Ascending aorta (tissue), 2 donors: ENCODE results near the gene PTPRN2. TPM values are rescaled to one million over a fixed set of nuclear protein-coding genes. Genes with fewer than 3 reads are reported as not detected.

Experiments
- DNase-seq, 2 donors: peaks; one replicate each; pipeline ENCODE4 v3.0.0-alpha.2; 2019; ENCODE audit warnings: low spot score in 2 of 2
- H3K27ac ChIP-seq, 2 donors: fragments of 200-600 bp; sonication (generic); one replicate each; pipeline ENCODE4 v1.5.1; 2016 to 2017; ENCODE audit warnings: mild to moderate bottlenecking in 1 of 2
- H3K27me3 ChIP-seq: fragments of 200-600 bp; sonication (generic); one replicate; pipeline ENCODE4 v1.5.1; 2017
- H3K36me3 ChIP-seq, 2 donors: fragments of 200-600 bp; sonication (generic); one replicate each; pipeline ENCODE4 v1.5.1; 2016
- H3K4me1 ChIP-seq, 2 donors: fragments of 200-600 bp; sonication (generic); one replicate each; pipeline ENCODE4 v1.5.1; 2016 to 2017; ENCODE audit warnings: mild to moderate bottlenecking in 1 of 2
- H3K4me3 ChIP-seq, 2 donors: fragments of 200-600 bp; sonication (generic); one replicate each; pipeline ENCODE4 v1.5.1; 2016 to 2017; ENCODE audit warnings: mild to moderate bottlenecking in 1 of 2
- H3K9me3 ChIP-seq, 2 donors: fragments of 200-600 bp; sonication (generic); one replicate each; pipeline ENCODE4 v1.5.1; 2016
- CTCF ChIP-seq, 3 experiments: fragments of 200-600 bp in 2 of 3; fragments of 450-650 bp in 1 of 3; sonication (generic) in 2 of 3; IDR thresholded peaks; one replicate each; pipeline ENCODE4 v1.5.1; 2016 to 2019; ENCODE audit warnings: antibody characterized with exemption in 3 of 3, mild to moderate bottlenecking in 1 of 3, moderate library complexity in 1 of 3
- intact Hi-C: fragments of 100-400 bp; cut with DNase I; formaldehyde crosslinking; loops from one replicate; pipeline ENCODE4 v1.15.1; 2023
- total RNA-seq: library from RNA; depleted of rRNA; stranded (reverse); fragments of >200 nt; gene quantifications from one replicate; pipeline ENCODE4 v1.1.0, GENCODE V29; 2016

The PTPRN2 gene
- total RNA-seq, 1 donor from 2014 or later, result 7.3 TPM

GRCh38 chr7:158393926-158394625 lies 193.5 kb downstream of the PTPRN2 start:
- no peak for DNase-seq
- intact Hi-C loops, result no loop called here
- H3K4me3 ChIP-seq, result no peak overlapping the region
- H3K36me3 ChIP-seq, result no peaks in the 10 kb centered on the region
- no peaks in the 10 kb centered on the region for H3K27me3 ChIP-seq
- TF ChIP-seq CTCF (IDR thresholded peaks at IDR 0.05), result no peak
- H3K27ac ChIP-seq, result no peak overlapping the region
- H3K4me1 ChIP-seq, result no peaks in the 10 kb centered on the region
- H3K9me3 ChIP-seq, result no peaks in the 10 kb centered on the region

- no peak for TF ChIP-seq CTCF (IDR thresholded peaks at IDR 0.05)
- intact Hi-C loops, result no loop called here
- H3K4me3 ChIP-seq, result no peak overlapping the region
- H3K27ac ChIP-seq, result no peak overlapping the region
- H3K36me3 ChIP-seq, result no peaks in the 10 kb centered on the region
- DNase-seq, result no peak
- H3K9me3 ChIP-seq, result no peaks in the 10 kb centered on the region
- H3K27me3 ChIP-seq, result no peaks in the 10 kb centered on the region
- H3K4me1 ChIP-seq, result no peaks in the 10 kb centered on the region
Measured at GRCh38 chr7:158392251-158392650, 195.4 kb downstream of the PTPRN2 start.

GRCh38 chr7:158391541-158391940 lies 196.1 kb downstream of the PTPRN2 start:
- Histone ChIP-seq H3K9me3 (no peaks in the 10 kb centered on the region), H3K36me3 (no peaks in the 10 kb centered on the region), H3K27ac (no peak overlapping the region), H3K4me1 (no peaks in the 10 kb centered on the region), H3K27me3 (no peaks in the 10 kb centered on the region), H3K4me3 (no peak overlapping the region)
- DNase-seq, result no peak
- intact Hi-C loops, result no loop called here
- TF ChIP-seq CTCF (IDR thresholded peaks at IDR 0.05), result no peak

GRCh38 chr7:158391141-158391540 lies 196.5 kb downstream of the PTPRN2 start:
- intact Hi-C loops, result no loop called here

GRCh38 chr7:158390460-158390859 lies 197.2 kb downstream of the PTPRN2 start:
- H3K9me3 ChIP-seq, result no peaks in the 10 kb centered on the region
- H3K36me3 ChIP-seq, result no peaks in the 10 kb centered on the region
- no peak for TF ChIP-seq CTCF (IDR thresholded peaks at IDR 0.05)
- H3K4me1 ChIP-seq, result no peaks in the 10 kb centered on the region
- H3K4me3 ChIP-seq, result no peak overlapping the region
- H3K27me3 ChIP-seq, result no peaks in the 10 kb centered on the region
- DNase-seq, result no peak
- H3K27ac ChIP-seq, result no peak overlapping the region
- intact Hi-C loops, result no loop called here

More at GRCh38 chr7:158391141-158391540, 196.5 kb downstream of the PTPRN2 start:
- Histone ChIP-seq H3K9me3 (no peaks in the 10 kb centered on the region), H3K27ac (no peak overlapping the region), H3K36me3 (no peaks in the 10 kb centered on the region), H3K4me1 (no peaks in the 10 kb centered on the region), H3K4me3 (no peak overlapping the region), H3K27me3 (no peaks in the 10 kb centered on the region)
- no peak for TF ChIP-seq CTCF (IDR thresholded peaks at IDR 0.05)
- no peak for DNase-seq
